SK-N-MC (cell line): Measurements from ENCODE around the gene IL15RA.
"Not testable (repeated sequence)": the region's sequence is repeated elsewhere in the genome, so short reads cannot be mapped to it uniquely, and the experiment has no call there.

Source experiments
- DNase-seq: peaks from one replicate; pipeline ENCODE4 v3.0.0-alpha.2; 2011; ENCODE audit warnings: low read depth, low spot score
- H3K27ac ChIP-seq: fragments of 200-600 bp; sonication (generic); 2 replicates; pipeline ENCODE4 v1.5.1; 2016; ENCODE audit warnings: mixed run types
- H3K36me3 ChIP-seq: fragments of 200-600 bp; sonication (generic); 2 replicates; pipeline ENCODE4 v1.6.1; 2017; ENCODE audit warnings: antibody characterized with exemption, low read length, mixed read lengths; ENCODE audit not compliant: insufficient read depth
- H3K4me3 ChIP-seq: fragments of 200-600 bp; sonication (generic); 2 replicates; pipeline ENCODE4 v1.5.1; 2016
- H3K9ac ChIP-seq: fragments of 200-600 bp; sonication (generic); 2 replicates; pipeline ENCODE4 v1.8.0; 2017; ENCODE audit warnings: mixed run types, mixed read lengths; ENCODE audit not compliant: insufficient read length
- H3K9me3 ChIP-seq: fragments of 200-600 bp; sonication (generic); 2 replicates; pipeline ENCODE4 v1.6.1; 2017; ENCODE audit warnings: low read depth, mild to moderate bottlenecking, antibody characterized with exemption, low read length, moderate library complexity, mixed read lengths
- EZH2 ChIP-seq: fragments of 200-600 bp; sonication (generic); IDR thresholded peaks from one replicate; pipeline ENCODE4 v1.6.1; 2017; ENCODE audit warnings: antibody characterized with exemption
- FOXP2 ChIP-seq: optimal IDR thresholded peaks from 2 replicates; pipeline ENCODE3; 2011; ENCODE audit warnings: mild to moderate bottlenecking, moderate library complexity; ENCODE audit not compliant: insufficient read depth; ENCODE audit errors: extremely low read length, control extremely low read depth
- POLR2AphosphoS5 ChIP-seq: IDR thresholded peaks from 2 replicates; pipeline ENCODE4 v1.6.1; 2012; ENCODE audit warnings: mild to moderate bottlenecking, low read depth, low read length, borderline replicate concordance

Gene IL15RA

GRCh38 chr10:6009150-6009549 is 31.8 kb upstream of the IL15RA start:
- H3K27ac ChIP-seq, result no peak overlapping the region
- TF ChIP-seq EZH2 (no peak), POLR2AphosphoS5 (no peak), FOXP2 (no peak)
- no peak for DNase-seq
- H3K9ac ChIP-seq, result no peak overlapping the region
- H3K36me3 ChIP-seq, result no peaks in the 10 kb centered on the region
- no peak overlapping the region for H3K4me3 ChIP-seq
- H3K9me3 ChIP-seq, result no peaks in the 10 kb centered on the region

- TF ChIP-seq FOXP2, result no peak
- no peak for TF ChIP-seq EZH2
- TF ChIP-seq POLR2AphosphoS5, result no peak
- no peak overlapping the region for H3K27ac ChIP-seq
- DNase-seq, result no peak
- no peaks in the 10 kb centered on the region for H3K9me3 ChIP-seq
- no peaks in the 10 kb centered on the region for H3K36me3 ChIP-seq
- no peak overlapping the region for H3K4me3 ChIP-seq
- no peak overlapping the region for H3K9ac ChIP-seq
Observed at GRCh38 chr10:6008497-6009142, 31.3 kb upstream of the IL15RA start.

- Histone ChIP-seq H3K27ac (no peak overlapping the region), H3K36me3 (no peaks in the 10 kb centered on the region), H3K9me3 (no peaks in the 10 kb centered on the region), H3K9ac (no peak overlapping the region), H3K4me3 (no peak overlapping the region)
- TF ChIP-seq POLR2AphosphoS5 (no peak), FOXP2 (no peak), EZH2 (no peak)
- DNase-seq, result no peak
Observed at GRCh38 chr10:6006991-6007390, 29.6 kb upstream of the IL15RA start.

- H3K9me3 ChIP-seq, result no peaks in the 10 kb centered on the region
- no peak overlapping the region for H3K4me3 ChIP-seq
- H3K27ac ChIP-seq, result no peak overlapping the region
- TF ChIP-seq EZH2 (no peak), POLR2AphosphoS5 (no peak), FOXP2 (no peak)
- H3K36me3 ChIP-seq, result no peaks in the 10 kb centered on the region
- no peak for DNase-seq
- no peak overlapping the region for H3K9ac ChIP-seq
Observed at GRCh38 chr10:6006546-6006945, 29.2 kb upstream of the IL15RA start.

- H3K9ac ChIP-seq, result no peak overlapping the region
- H3K9me3 ChIP-seq, result no peaks in the 10 kb centered on the region
- H3K4me3 ChIP-seq, result no peak overlapping the region
- TF ChIP-seq POLR2AphosphoS5 (no peak), FOXP2 (no peak), EZH2 (no peak)
- no peak for DNase-seq
- no peak overlapping the region for H3K27ac ChIP-seq
- no peaks in the 10 kb centered on the region for H3K36me3 ChIP-seq
Observed at GRCh38 chr10:6005856-6006395, 28.6 kb upstream of the IL15RA start.

- not testable (repeated sequence) for H3K9ac ChIP-seq, DNase-seq, H3K4me3 ChIP-seq, H3K27ac ChIP-seq, H3K9me3 ChIP-seq, H3K36me3 ChIP-seq
Observed at GRCh38 chr10:6005161-6005804, 27.9 kb upstream of the IL15RA start.

GRCh38 chr10:6002809-6003510 is 25.6 kb upstream of the IL15RA start:
- no peak overlapping the region for H3K9ac ChIP-seq
- H3K4me3 ChIP-seq, result no peak overlapping the region
- no peak for TF ChIP-seq FOXP2
- no peak for TF ChIP-seq EZH2
- TF ChIP-seq POLR2AphosphoS5, result no peak

GRCh38 chr10:5999440-6000165 is 22.3 kb upstream of the IL15RA start:
- TF ChIP-seq EZH2 (no peak), POLR2AphosphoS5 (no peak)
- no peaks in the 10 kb centered on the region for H3K36me3 ChIP-seq
- no peak overlapping the region for H3K27ac ChIP-seq

More at GRCh38 chr10:6002809-6003510, 25.6 kb upstream of the IL15RA start:
- H3K36me3 ChIP-seq, result no peaks in the 10 kb centered on the region
- H3K9me3 ChIP-seq, result no peaks in the 10 kb centered on the region
- no peak overlapping the region for H3K27ac ChIP-seq
- DNase-seq, result no peak

More at GRCh38 chr10:5999440-6000165, 22.3 kb upstream of the IL15RA start:
- H3K9ac ChIP-seq, result no peak overlapping the region
- no peak for DNase-seq
- no peak overlapping the region for H3K4me3 ChIP-seq
- no peaks in the 10 kb centered on the region for H3K9me3 ChIP-seq
